K562 (cell line): ENCODE measurements around the gene HBEGF. TPM values are rescaled to one million over a fixed set of nuclear protein-coding genes. Genes with fewer than 3 reads are reported as not detected.
A peak's percentile ranks its signal among the peaks of the same experiment; 100 is the strongest.

ENCODE experiments used
- ARID3B ChIP-seq: fragments of 250-450 bp; sonication (Bioruptor Pico); IDR thresholded peaks from 2 replicates; pipeline ENCODE4 v1.4.0; 2020; ENCODE audit warnings: borderline replicate concordance
- ASH1L ChIP-seq: fragments of 450-650 bp; IDR thresholded peaks from 2 replicates; pipeline ENCODE4 v1.6.1; 2018; ENCODE audit warnings: borderline replicate concordance, mild to moderate bottlenecking, low read depth; ENCODE audit not compliant: partially characterized antibody
- DEAF1 ChIP-seq: fragments of 450-650 bp; formaldehyde crosslinking; IDR thresholded peaks from 2 replicates; pipeline ENCODE4 v1.4.0; 2020; ENCODE audit warnings: mild to moderate bottlenecking, moderate library complexity
- E4F1 ChIP-seq: fragments of 250-450 bp; sonication (Bioruptor Pico); IDR thresholded peaks from 2 replicates; pipeline ENCODE4 v1.5.0; 2021; ENCODE audit warnings: mild to moderate bottlenecking, borderline replicate concordance
- ETS1 ChIP-seq: conservative IDR thresholded peaks from 2 replicates; pipeline ENCODE4 v1.6.1; 2011; ENCODE audit warnings: low read depth, mild to moderate bottlenecking, low read length; ENCODE audit not compliant: control insufficient read depth
- HMG20A ChIP-seq: fragments of 450-650 bp; formaldehyde crosslinking; conservative IDR thresholded peaks from 2 replicates; pipeline ENCODE4 v1.4.0; 2020; ENCODE audit warnings: mild to moderate bottlenecking, mixed read lengths
- LEF1 ChIP-seq: fragments of 450-650 bp; IDR thresholded peaks from 2 replicates; pipeline ENCODE4 v1.6.1; 2016; ENCODE audit warnings: mild to moderate bottlenecking
- NKRF ChIP-seq: fragments of 450-650 bp; IDR thresholded peaks from 2 replicates; pipeline ENCODE4 v1.6.1; 2016; ENCODE audit warnings: borderline replicate concordance
- SREBF1 ChIP-seq: fragments of 150-350 bp; IDR thresholded peaks from 2 replicates; pipeline ENCODE4 v1.6.1; 2014; ENCODE audit warnings: antibody characterized with exemption, low read depth, low read length, borderline replicate concordance
- VEZF1 ChIP-seq: fragments of 200-800 bp; sonication (Bioruptor generic); IDR thresholded peaks from 2 replicates; pipeline ENCODE4 v1.6.1; 2017; ENCODE audit warnings: missing genetic modification characterization, missing compliant biosample characterization
- ZBTB43 ChIP-seq: sonication (generic); formaldehyde crosslinking; IDR thresholded peaks from 2 replicates; pipeline ENCODE4 v1.8.0; 2023; ENCODE audit warnings: mild to moderate bottlenecking, missing genetic modification reagents
- ZNF121 ChIP-seq: sonication (generic); formaldehyde crosslinking; conservative IDR thresholded peaks from 2 replicates; pipeline ENCODE4 v1.8.0; 2022; ENCODE audit warnings: missing genetic modification reagents
- ZNF3 ChIP-seq: fragments of 250-450 bp; sonication (Bioruptor Pico); IDR thresholded peaks from 2 replicates; pipeline ENCODE4 v1.5.0; 2021; ENCODE audit warnings: mild to moderate bottlenecking, moderate library complexity
- ZNF384 ChIP-seq: IDR thresholded peaks from 2 replicates; pipeline ENCODE4 v1.6.1; 2012; ENCODE audit warnings: low read depth, low read length, improper control_type of control experiment
- polyA plus RNA-seq, 8 experiments: library from polyadenylated mRNA; depleted of rRNA in 4 of 8; stranded (reverse) in 5 of 8; unstranded in 3 of 8; fragments of >200 nt; fragmentation: Nextera tagmentation in 2 of 8; fragmentation: Illumina TruSeq in 1 of 8; extraction: Ambion mirVana in 2 of 8; extraction: Trizol in 1 of 8; gene quantifications; 2 replicates each; pipeline versions ENCODE4 v1.2.1 to v1.2.3, GENCODE V29; 2011 to 2014; ENCODE audit warnings: inconsistent platforms in 1 of 8, missing spikeins in 1 of 8
- total RNA-seq, 7 experiments: library from RNA; depleted of rRNA in 6 of 7; stranded (reverse); fragments of >200 nt in 6 of 7; fragmentation: Illumina TruSeq in 2 of 7; extraction: Trizol in 2 of 7; gene quantifications; 2 replicates each; pipeline versions ENCODE4 v1.2.1 to v1.2.3, GENCODE V29; 2011 to 2021; ENCODE audit warnings: low replicate concordance in 1 of 7

Gene HBEGF
- total and polyA plus RNA-seq, 9 of the 15 experiments (the other 6 are each of a cell fraction or from before 2014, with no cell fraction given), result 0.11 to 1.1 (median 0.60) TPM

- no peak for TF ChIP-seq NKRF
- no peak for TF ChIP-seq ZNF384
- TF ChIP-seq HMG20A (CRISPR knock-in tag), result no peak
- TF ChIP-seq ZNF121, result no peak
- no peak for TF ChIP-seq DEAF1
- no peak for TF ChIP-seq ARID3B (CRISPR knock-in tag)
- no peak for TF ChIP-seq E4F1 (CRISPR knock-in tag)
- TF ChIP-seq ETS1, result no peak
- no peak for TF ChIP-seq ZBTB43 (CRISPR knock-in tag)
- no peak for TF ChIP-seq SREBF1
- TF ChIP-seq VEZF1, result peak; percentile 75
- no peak for TF ChIP-seq ASH1L
- no peak for TF ChIP-seq LEF1
- no peak for TF ChIP-seq ZNF3 (CRISPR knock-in tag)
These were observed 43.4 kb downstream of the HBEGF start, which contains the start of gene PFDN1 (continued) for GRCh38 chr5:140302786-140303639.
